HL-60/S4 (cell line): Measurements from ENCODE around the gene TEFM.
"Not testable (repeated sequence)": the region's sequence is repeated elsewhere in the genome, so short reads cannot be mapped to it uniquely, and the experiment has no call there.

Experiments
- in situ Hi-C: fragments of 300-500 bp; cut with MboI; formaldehyde crosslinking; loops from 2 replicates; pipeline ENCODE4 v1.14.3; 2022; ENCODE audit warnings: low sequenced_read_pairs

The TEFM gene

GRCh38 chr17:30906101-30906911, at the start of gene TEFM:
Gene TEFM (minus strand): TSS chr17:30906238. CDS start chr17:30906198, 40 bp downstream.
- in situ Hi-C loops = no loop called here

- in situ Hi-C loops = no loop called here
Observed at GRCh38 chr17:30954046-30954830, 48.2 kb upstream of the TEFM start.

- in situ Hi-C loops = no loop called here
Observed at GRCh38 chr17:30952638-30953393, 46.8 kb upstream of the TEFM start.

- in situ Hi-C loops = no loop called here
Observed at GRCh38 chr17:30950669-30951399, 44.8 kb upstream of the TEFM start.

- in situ Hi-C loops = no loop called here
Observed at GRCh38 chr17:30950189-30950588, 44.2 kb upstream of the TEFM start.

GRCh38 chr17:30947796-30948195, 41.8 kb upstream of the TEFM start:
- in situ Hi-C loops = no loop called here

GRCh38 chr17:30942308-30943079, 36.5 kb upstream of the TEFM start:
- in situ Hi-C loops = no loop called here

- in situ Hi-C loops = no loop called here
Observed at GRCh38 chr17:30939051-30939689, 33.1 kb upstream of the TEFM start.

GRCh38 chr17:30933966-30934365, 27.9 kb upstream of the TEFM start:
- in situ Hi-C loops = no loop called here

- in situ Hi-C loops = not testable (repeated sequence)
Observed at GRCh38 chr17:30931582-30931981, 25.5 kb upstream of the TEFM start.

- in situ Hi-C loops = no loop called here
Observed at GRCh38 chr17:30930495-30930894, 24.5 kb upstream of the TEFM start.

GRCh38 chr17:30929861-30930260, 23.8 kb upstream of the TEFM start:
- in situ Hi-C loops = not testable (repeated sequence)

GRCh38 chr17:30929081-30929633, 23.1 kb upstream of the TEFM start:
- in situ Hi-C loops = no loop called here

GRCh38 chr17:30928584-30928983, 22.5 kb upstream of the TEFM start:
- in situ Hi-C loops = no loop called here

- in situ Hi-C loops = no loop called here
Observed at GRCh38 chr17:30927756-30928155, 21.7 kb upstream of the TEFM start.

- in situ Hi-C loops = no loop called here
Observed at GRCh38 chr17:30926516-30926915, 20.5 kb upstream of the TEFM start.

GRCh38 chr17:30924341-30924740, 18.3 kb upstream of the TEFM start:
- in situ Hi-C loops = no loop called here

- in situ Hi-C loops = no loop called here
Observed at GRCh38 chr17:30922235-30923030, 16.4 kb upstream of the TEFM start.
